Measurements from ENCODE around the gene TTLL9.
A peak's percentile ranks its signal among the peaks of the same experiment; 100 is the strongest.

Gene TTLL9

GRCh38 chr20:31869942-31870725 lies at the start of gene TTLL9, which contains the start of gene DUSP15:
TTLL9 (plus strand) TSS chr20:31870634; CDS start chr20:31871127, 493 bp downstream.
DUSP15 (minus strand) TSS chr20:31870527; CDS start chr20:31870337, 190 bp downstream.
- no peak for DNase-seq (ENCODE audit: extremely low read depth, low read depth)

GRCh38 chr20:31821427-31821826 lies 49.0 kb upstream of the TTLL9 start:
- DNase-seq (ENCODE audit: extremely low read depth, low read depth): no peak
- H3K4me3 ChIP-seq (replicated peaks; ENCODE audit: low read depth, low read length): no peak overlapping the region
- TF ChIP-seq CTCF (IDR thresholded peaks at IDR 0.05; ENCODE audit: low read depth, low read length, missing control alignments): no peak

More at GRCh38 chr20:31869942-31870725, at the start of gene TTLL9, which contains the start of gene DUSP15:
- H3K4me3 ChIP-seq (replicated peaks; ENCODE audit: low read depth, low read length): peak within 1 kb of the TSS; percentile 26
- no peak for TF ChIP-seq CTCF (IDR thresholded peaks at IDR 0.05; ENCODE audit: low read depth, low read length, missing control alignments)

- no peak for DNase-seq (ENCODE audit: extremely low read depth, low read depth)
- peak; percentile 97 for TF ChIP-seq CTCF (IDR thresholded peaks at IDR 0.05; ENCODE audit: low read depth, low read length, missing control alignments)
- no peak overlapping the region for H3K4me3 ChIP-seq (replicated peaks; ENCODE audit: low read depth, low read length)
Measured at GRCh38 chr20:31822421-31823330, 47.8 kb upstream of the TTLL9 start.

- DNase-seq (ENCODE audit: extremely low read depth, low read depth): no peak
- no peak for TF ChIP-seq CTCF (IDR thresholded peaks at IDR 0.05; ENCODE audit: low read depth, low read length, missing control alignments)
- no peak overlapping the region for H3K4me3 ChIP-seq (replicated peaks; ENCODE audit: low read depth, low read length)
Measured at GRCh38 chr20:31823360-31824124, 46.9 kb upstream of the TTLL9 start.

GRCh38 chr20:31824125-31824485 lies 46.3 kb upstream of the TTLL9 start:
- DNase-seq (ENCODE audit: extremely low read depth, low read depth): no peak
- no peak for TF ChIP-seq CTCF (IDR thresholded peaks at IDR 0.05; ENCODE audit: low read depth, low read length, missing control alignments)
- H3K4me3 ChIP-seq (replicated peaks; ENCODE audit: low read depth, low read length): no peak overlapping the region
